ENCODE measurements around the gene CCDC183. TPM values are rescaled to one million over a fixed set of nuclear protein-coding genes. Genes with fewer than 3 reads are reported as not detected.

The CCDC183 gene
- total RNA-seq, 1 experiment from 2014 or later: 4.2 TPM

DNA sequence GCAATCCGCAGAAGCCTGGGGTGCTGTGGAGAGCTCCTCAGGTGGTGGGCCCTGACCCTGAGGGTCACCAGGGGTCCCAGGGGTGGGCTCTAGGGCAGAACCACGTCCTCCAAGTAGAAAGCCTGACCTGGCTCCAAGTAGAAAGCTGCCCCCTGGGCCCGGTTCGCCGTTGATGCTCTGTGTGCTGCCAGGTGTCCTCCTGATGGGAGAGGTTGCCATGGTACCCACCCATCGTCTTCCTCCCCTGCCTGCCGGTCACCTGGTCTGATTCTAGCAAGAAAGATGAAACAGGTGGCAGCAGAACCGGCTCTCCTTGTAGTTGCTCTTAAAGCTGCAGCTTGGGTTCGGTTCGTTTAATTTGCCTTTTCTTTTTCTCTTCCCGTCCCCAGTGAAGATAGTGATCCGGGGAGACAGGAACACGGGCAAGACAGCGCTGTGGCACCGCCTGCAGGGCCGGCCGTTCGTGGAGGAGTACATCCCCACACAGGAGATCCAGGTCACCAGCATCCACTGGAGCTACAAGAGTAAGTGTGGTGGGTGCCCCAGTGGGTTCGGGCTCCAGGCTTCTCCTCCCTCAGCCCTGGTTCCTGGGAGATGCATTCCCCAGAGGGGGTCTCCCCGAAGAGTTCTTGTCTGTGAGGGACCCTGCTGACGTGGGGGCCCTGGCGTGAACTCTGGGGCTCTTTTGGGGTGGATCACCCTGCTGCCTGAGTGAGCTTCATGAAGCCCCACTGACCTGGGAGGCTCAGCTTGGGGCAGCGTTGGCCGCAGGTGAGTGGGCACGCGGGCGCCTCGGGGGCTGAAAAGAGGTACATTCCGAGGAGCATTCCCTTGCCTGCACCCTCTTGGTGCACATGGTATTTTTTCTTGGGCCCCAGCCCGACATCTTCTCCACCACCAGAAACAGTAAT is 27.3 kb downstream of the CCDC183 start:
- H3K9me3 ChIP-seq: no peaks in the 10 kb centered on the region
- H3K36me3 ChIP-seq (ENCODE audit: control insufficient read depth, insufficient read depth, low read length): no peaks in the 10 kb centered on the region; the same call in 1 of the 2 replicates
- intact Hi-C loops (cut with micrococcal nuclease; ENCODE audit: unreplicated experiment): no loop called here
- H3K27me3 Mint-ChIP-seq (ENCODE audit: insufficient read depth, unreplicated experiment): no peaks in the 10 kb centered on the region
- peaks cover 70% of the 10 kb centered on the region for H3K36me3 Mint-ChIP-seq (ENCODE audit: insufficient read depth, unreplicated experiment)
- no peaks in the 10 kb centered on the region for H3K4me1 Mint-ChIP-seq (ENCODE audit: low read depth, unreplicated experiment)
- DNase-seq: no peak
- no peak overlapping the region for H3K27ac Mint-ChIP-seq (ENCODE audit: unreplicated experiment)
- ChIA-PET CTCF (interaction anchor here (0.6 to 1.8 kb wide), 4 partner anchors 17 to 244 kb away, joined by 4 to 8 read pairs (median 4); partner anchors contain the start of gene AJM1), POLR2A (no interaction called here)
- H3K4me3 Mint-ChIP-seq (ENCODE audit: unreplicated experiment): no peak overlapping the region
- H3K27me3 ChIP-seq (replicated peaks; ENCODE audit: control insufficient read depth, insufficient read depth, low read length): no peaks in the 10 kb centered on the region
- BruUV-seq (replicated peaks): no TSS peak
- TF ChIP-seq, protein P1, sequence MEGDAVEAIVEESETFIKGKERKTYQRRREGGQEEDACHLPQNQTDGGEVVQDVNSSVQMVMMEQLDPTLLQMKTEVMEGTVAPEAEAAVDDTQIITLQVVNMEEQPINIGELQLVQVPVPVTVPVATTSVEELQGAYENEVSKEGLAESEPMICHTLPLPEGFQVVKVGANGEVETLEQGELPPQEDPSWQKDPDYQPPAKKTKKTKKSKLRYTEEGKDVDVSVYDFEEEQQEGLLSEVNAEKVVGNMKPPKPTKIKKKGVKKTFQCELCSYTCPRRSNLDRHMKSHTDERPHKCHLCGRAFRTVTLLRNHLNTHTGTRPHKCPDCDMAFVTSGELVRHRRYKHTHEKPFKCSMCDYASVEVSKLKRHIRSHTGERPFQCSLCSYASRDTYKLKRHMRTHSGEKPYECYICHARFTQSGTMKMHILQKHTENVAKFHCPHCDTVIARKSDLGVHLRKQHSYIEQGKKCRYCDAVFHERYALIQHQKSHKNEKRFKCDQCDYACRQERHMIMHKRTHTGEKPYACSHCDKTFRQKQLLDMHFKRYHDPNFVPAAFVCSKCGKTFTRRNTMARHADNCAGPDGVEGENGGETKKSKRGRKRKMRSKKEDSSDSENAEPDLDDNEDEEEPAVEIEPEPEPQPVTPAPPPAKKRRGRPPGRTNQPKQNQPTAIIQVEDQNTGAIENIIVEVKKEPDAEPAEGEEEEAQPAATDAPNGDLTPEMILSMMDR (IDR thresholded peaks at IDR 0.05; ENCODE audit: insufficient read depth in 1 of 2, low read depth in 1 of 2, low read length in 1 of 2, severe bottlenecking in 1 of 2, unreplicated experiment in 1 of 2): no peak
- H3K9me3 Mint-ChIP-seq (ENCODE audit: unreplicated experiment): no peaks in the 10 kb centered on the region
- H3K4me1 ChIP-seq: no peaks in the 10 kb centered on the region
- no peak overlapping the region for H3K4me3 ChIP-seq (ENCODE audit: low read depth, low read length)

DNA sequence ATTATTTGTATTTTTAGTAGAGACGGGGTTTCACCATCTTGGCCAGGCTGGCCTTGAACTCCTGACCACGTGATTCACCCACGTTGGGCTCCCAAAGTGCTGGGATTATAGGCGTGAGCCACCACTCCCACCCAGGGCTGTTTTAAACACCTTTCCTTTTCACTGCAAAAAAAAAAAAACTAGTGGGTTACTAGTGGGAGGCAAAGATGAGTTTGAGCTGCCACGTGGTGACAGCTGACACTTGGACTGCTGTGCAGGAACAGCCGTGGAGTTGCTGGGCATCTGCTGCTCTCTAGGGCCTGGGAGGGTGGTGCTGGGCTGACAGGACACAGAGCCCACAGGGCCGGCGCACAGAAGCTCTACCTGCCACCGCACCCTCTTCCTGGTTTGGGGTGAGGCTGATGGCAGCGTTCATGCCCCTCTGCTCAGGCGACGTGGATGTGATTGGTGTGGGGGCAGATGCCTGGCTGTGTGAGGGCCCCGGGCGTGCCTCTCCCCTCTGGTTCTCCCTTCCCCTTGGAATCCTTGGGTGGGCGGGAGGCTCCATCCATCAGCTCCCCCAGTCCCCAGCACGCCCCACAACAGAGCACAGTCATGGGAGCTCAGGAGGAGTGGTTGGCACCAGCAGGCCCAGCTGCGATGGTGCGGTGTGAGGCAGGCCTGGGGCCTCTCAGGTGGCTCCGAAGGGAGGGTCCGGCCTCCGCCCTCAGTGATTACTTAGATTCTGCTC is 28.5 kb downstream of the CCDC183 start:
- H3K36me3 ChIP-seq (ENCODE audit: control insufficient read depth, insufficient read depth, low read length): peaks cover 2% of the 10 kb centered on the region
- Mint-ChIP-seq H3K27me3 (ENCODE audit: insufficient read depth, unreplicated experiment) (no peaks in the 10 kb centered on the region), H3K36me3 (ENCODE audit: insufficient read depth, unreplicated experiment) (peaks cover 73% of the 10 kb centered on the region), H3K9me3 (ENCODE audit: unreplicated experiment) (no peaks in the 10 kb centered on the region), H3K4me1 (ENCODE audit: low read depth, unreplicated experiment) (no peaks in the 10 kb centered on the region), H3K27ac (ENCODE audit: unreplicated experiment) (no peak overlapping the region), H3K4me3 (ENCODE audit: unreplicated experiment) (no peak overlapping the region)
- H3K4me1 ChIP-seq: no peaks in the 10 kb centered on the region
- DNase-seq: no peak
- H3K4me3 ChIP-seq (ENCODE audit: low read depth, low read length): no peak overlapping the region
- no peaks in the 10 kb centered on the region for H3K9me3 ChIP-seq
- TF ChIP-seq, protein P1 (IDR thresholded peaks at IDR 0.05; ENCODE audit: insufficient read depth in 1 of 2, low read depth in 1 of 2, low read length in 1 of 2, severe bottlenecking in 1 of 2, unreplicated experiment in 1 of 2): no peak
- H3K27me3 ChIP-seq (replicated peaks; ENCODE audit: control insufficient read depth, insufficient read depth, low read length): no peaks in the 10 kb centered on the region
- intact Hi-C loops (cut with micrococcal nuclease; ENCODE audit: unreplicated experiment): no loop called here
- ChIA-PET CTCF (no interaction called here), POLR2A (no interaction called here)
- BruUV-seq (replicated peaks): no TSS peak

DNA sequence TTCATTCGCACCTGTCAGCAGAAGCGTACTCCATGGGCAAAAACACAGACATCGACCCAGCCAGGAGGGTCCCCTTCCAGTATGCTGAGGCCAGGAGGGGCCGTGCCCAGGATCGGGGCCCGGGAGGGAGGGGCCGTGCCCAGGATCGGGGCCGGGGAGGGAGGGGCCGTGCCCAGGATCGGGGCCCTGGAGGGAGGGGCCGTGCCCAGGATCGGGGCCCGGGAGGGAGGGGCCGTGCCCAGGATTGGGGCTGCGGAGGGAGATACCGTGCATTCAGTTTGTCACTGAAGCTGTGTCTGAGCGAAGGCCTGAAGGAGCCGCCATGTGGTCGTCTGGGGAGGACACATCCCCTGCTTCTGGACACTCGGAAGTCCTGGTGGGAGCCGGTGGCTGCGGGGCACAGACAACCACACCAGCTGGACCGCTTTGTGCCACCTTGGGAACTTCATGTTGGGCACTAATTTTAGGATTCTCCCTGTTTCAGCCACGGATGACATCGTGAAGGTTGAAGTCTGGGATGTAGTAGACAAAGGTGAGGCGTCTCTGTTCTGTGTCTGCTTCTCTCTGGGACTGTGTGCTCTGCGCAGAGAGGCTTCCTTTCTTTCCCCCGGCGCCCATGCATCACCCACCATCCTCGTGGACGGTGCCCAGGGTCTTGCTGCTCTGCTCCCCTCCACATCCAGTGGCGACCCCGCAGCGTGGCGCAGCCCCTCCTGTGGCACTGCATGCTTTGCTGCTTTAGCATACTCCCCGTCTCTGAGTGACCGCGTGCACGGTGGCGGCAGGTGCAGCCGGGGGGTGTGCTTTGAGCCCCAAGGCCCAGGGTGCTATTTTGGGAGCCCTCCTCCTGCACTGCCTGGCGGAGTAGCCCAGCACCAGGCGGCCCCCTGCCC is 29.4 kb downstream of the CCDC183 start:
- H3K4me1 Mint-ChIP-seq (ENCODE audit: low read depth, unreplicated experiment): no peaks in the 10 kb centered on the region
- Histone ChIP-seq H3K4me3 (ENCODE audit: low read depth, low read length) (no peak overlapping the region), H3K9me3 (no peaks in the 10 kb centered on the region), H3K27me3 (replicated peaks; ENCODE audit: control insufficient read depth, insufficient read depth, low read length) (no peaks in the 10 kb centered on the region), H3K4me1 (no peaks in the 10 kb centered on the region), H3K36me3 (ENCODE audit: control insufficient read depth, insufficient read depth, low read length) (peaks cover 5% of the 10 kb centered on the region)
- TF ChIP-seq, protein P1 (IDR thresholded peaks at IDR 0.05; ENCODE audit: insufficient read depth in 1 of 2, low read depth in 1 of 2, low read length in 1 of 2, severe bottlenecking in 1 of 2, unreplicated experiment in 1 of 2): no peak
- CTCF ChIA-PET: interaction anchor here (1.4 kb wide), 1 partner anchor 17 kb away, joined by 4 read pairs; the partner anchor contains the start of gene AJM1
- no peak overlapping the region for H3K27ac Mint-ChIP-seq (ENCODE audit: unreplicated experiment)
- POLR2A ChIA-PET: no interaction called here
- peaks cover 73% of the 10 kb centered on the region for H3K36me3 Mint-ChIP-seq (ENCODE audit: insufficient read depth, unreplicated experiment)
- H3K9me3 Mint-ChIP-seq (ENCODE audit: unreplicated experiment): no peaks in the 10 kb centered on the region
- no peak overlapping the region for H3K4me3 Mint-ChIP-seq (ENCODE audit: unreplicated experiment)
- DNase-seq: no peak
- H3K27me3 Mint-ChIP-seq (ENCODE audit: insufficient read depth, unreplicated experiment): no peaks in the 10 kb centered on the region
- BruUV-seq (replicated peaks): no TSS peak
- intact Hi-C loops (cut with micrococcal nuclease; ENCODE audit: unreplicated experiment): no loop called here

Data from Caco-2 (cell line).